ENCODE data around the gene SDR42E2. TPM values are rescaled to one million over a fixed set of nuclear protein-coding genes. Genes with fewer than 3 reads are reported as not detected.
"Not testable (repeated sequence)": the region's sequence is repeated elsewhere in the genome, so short reads cannot be mapped to it uniquely, and the experiment has no call there.

SDR42E2 gene
- total and polyA plus RNA-seq, 9 donors = 0.04 to 0.22 (median 0.07) TPM; not detected in 4

DNA sequence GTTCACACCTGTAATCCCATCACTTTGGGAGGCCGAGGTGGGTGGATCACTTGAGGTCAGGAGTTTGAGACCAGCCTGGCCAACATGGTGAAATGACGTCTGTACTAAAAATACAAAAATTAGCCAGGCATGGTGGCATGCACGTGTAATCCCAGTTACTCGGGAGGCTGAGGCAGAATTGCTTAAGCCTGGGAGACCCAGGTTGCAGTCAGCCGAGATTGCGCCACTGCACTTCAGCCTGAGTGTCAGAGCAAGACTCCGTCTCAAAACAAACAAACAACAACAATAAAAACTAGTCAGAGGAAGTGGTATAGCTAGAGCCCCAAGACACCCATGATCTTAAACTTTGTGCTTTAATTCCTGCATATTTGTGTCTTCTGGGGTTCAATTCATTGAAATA, 9.2 kb upstream of the SDR42E2 start:
- WGBS (ENCODE audit: insufficient coverage) = 76% methylated on average over 3 of the region's 7 CpGs
- not testable (repeated sequence) for H3K27me3 ChIP-seq (ENCODE audit: control insufficient read depth, insufficient read depth, low read length); H3K27ac ChIP-seq (ENCODE audit: low read length); H3K4me1 ChIP-seq (ENCODE audit: control insufficient read depth, insufficient read depth, low read length); DNase-seq; H3K4me3 ChIP-seq (ENCODE audit: low read length); H3K36me3 ChIP-seq (ENCODE audit: control insufficient read depth, insufficient read depth, low read length); H3K9me3 ChIP-seq (replicated peaks; ENCODE audit: control insufficient read depth, low read depth, low read length)

- H3K36me3 ChIP-seq (ENCODE audit: control insufficient read depth, insufficient read depth, low read length) = no peaks in the 10 kb centered on the region
- no peaks in the 10 kb centered on the region for H3K9me3 ChIP-seq (replicated peaks; ENCODE audit: control insufficient read depth, low read depth, low read length)
- H3K4me3 ChIP-seq (ENCODE audit: low read length) = no peak overlapping the region
- H3K27ac ChIP-seq (ENCODE audit: low read length) = no peak overlapping the region
- no peaks in the 10 kb centered on the region for H3K4me1 ChIP-seq (ENCODE audit: control insufficient read depth, insufficient read depth, low read length)
- no peak for DNase-seq
- peaks cover 16% of the 10 kb centered on the region for H3K27me3 ChIP-seq (ENCODE audit: control insufficient read depth, insufficient read depth, low read length)
Observed at GRCh38 chr16:22161401-22161800, 905 bp upstream of the SDR42E2 start.

DNA sequence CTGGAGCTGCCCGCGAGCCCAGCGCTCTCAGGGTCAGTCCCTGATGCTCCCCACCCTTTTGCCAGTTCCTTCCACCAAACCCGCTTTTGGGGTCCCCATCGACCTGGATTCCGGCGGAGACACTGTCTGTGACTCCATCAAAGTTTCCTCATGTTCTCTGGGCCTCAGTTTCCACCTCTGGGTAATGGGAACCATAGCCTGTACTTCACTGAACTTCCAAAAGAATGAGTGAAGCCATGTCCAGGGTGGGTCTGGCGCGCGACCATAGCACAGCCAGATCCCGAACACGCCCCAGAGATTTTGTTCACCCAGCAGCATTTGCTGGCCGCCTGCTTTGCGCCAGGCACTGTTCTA, 327 bp downstream of the SDR42E2 start:
- H3K36me3 ChIP-seq (ENCODE audit: control insufficient read depth, insufficient read depth, low read length) = no peaks in the 10 kb centered on the region
- WGBS (ENCODE audit: insufficient coverage) = 23% methylated on average over 14 of the region's 14 CpGs
- H3K4me3 ChIP-seq (ENCODE audit: low read length) = no peak overlapping the region

GRCh38 chr16:22163806-22164205, 1.5 kb downstream of the SDR42E2 start:
- H3K36me3 ChIP-seq (ENCODE audit: control insufficient read depth, insufficient read depth, low read length) = no peaks in the 10 kb centered on the region

More for the DNA sequence above, 327 bp downstream of the SDR42E2 start:
- Histone ChIP-seq H3K9me3 (replicated peaks; ENCODE audit: control insufficient read depth, low read depth, low read length) (no peaks in the 10 kb centered on the region), H3K27me3 (ENCODE audit: control insufficient read depth, insufficient read depth, low read length) (peaks cover 16% of the 10 kb centered on the region), H3K4me1 (ENCODE audit: control insufficient read depth, insufficient read depth, low read length) (no peaks in the 10 kb centered on the region), H3K27ac (ENCODE audit: low read length) (no peak overlapping the region)
- DNase-seq = no peak

DNA sequence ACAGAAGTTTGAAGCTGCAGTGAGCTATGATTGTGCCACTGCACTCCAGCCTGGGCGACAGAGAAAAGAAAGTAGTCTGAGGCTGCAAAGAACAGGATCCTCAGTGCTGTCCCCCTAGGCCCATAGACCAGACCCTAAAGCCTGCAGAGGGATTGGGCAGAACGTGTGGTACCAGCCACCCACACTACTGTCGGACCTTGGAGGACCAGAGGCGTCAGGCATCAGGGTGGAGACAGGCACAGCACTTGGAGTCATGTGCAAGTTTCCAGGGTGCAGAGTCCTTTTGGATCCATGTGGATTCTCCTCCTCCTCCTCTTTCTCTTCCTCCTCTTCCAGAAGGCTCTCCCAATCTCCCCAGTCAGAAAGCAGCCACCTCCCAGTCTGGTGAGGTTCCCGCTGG, 2.2 kb downstream of the SDR42E2 start:
- Histone ChIP-seq H3K27me3 (ENCODE audit: control insufficient read depth, insufficient read depth, low read length) (peaks cover 16% of the 10 kb centered on the region), H3K4me3 (ENCODE audit: low read length) (no peak overlapping the region), H3K36me3 (ENCODE audit: control insufficient read depth, insufficient read depth, low read length) (no peaks in the 10 kb centered on the region), H3K9me3 (replicated peaks; ENCODE audit: control insufficient read depth, low read depth, low read length) (no peaks in the 10 kb centered on the region), H3K4me1 (ENCODE audit: control insufficient read depth, insufficient read depth, low read length) (no peaks in the 10 kb centered on the region), H3K27ac (ENCODE audit: low read length) (no peak overlapping the region)
- no peak for DNase-seq
- WGBS (ENCODE audit: insufficient coverage) = 78% methylated on average over 4 of the region's 5 CpGs

More at GRCh38 chr16:22163806-22164205, 1.5 kb downstream of the SDR42E2 start:
- Histone ChIP-seq H3K4me1 (ENCODE audit: control insufficient read depth, insufficient read depth, low read length) (no peaks in the 10 kb centered on the region), H3K27ac (ENCODE audit: low read length) (no peak overlapping the region), H3K4me3 (ENCODE audit: low read length) (no peak overlapping the region), H3K9me3 (replicated peaks; ENCODE audit: control insufficient read depth, low read depth, low read length) (no peaks in the 10 kb centered on the region), H3K27me3 (ENCODE audit: control insufficient read depth, insufficient read depth, low read length) (peaks cover 16% of the 10 kb centered on the region)
- WGBS (ENCODE audit: insufficient coverage) = 90% methylated on average over 5 of the region's 6 CpGs
- no peak for DNase-seq

DNA sequence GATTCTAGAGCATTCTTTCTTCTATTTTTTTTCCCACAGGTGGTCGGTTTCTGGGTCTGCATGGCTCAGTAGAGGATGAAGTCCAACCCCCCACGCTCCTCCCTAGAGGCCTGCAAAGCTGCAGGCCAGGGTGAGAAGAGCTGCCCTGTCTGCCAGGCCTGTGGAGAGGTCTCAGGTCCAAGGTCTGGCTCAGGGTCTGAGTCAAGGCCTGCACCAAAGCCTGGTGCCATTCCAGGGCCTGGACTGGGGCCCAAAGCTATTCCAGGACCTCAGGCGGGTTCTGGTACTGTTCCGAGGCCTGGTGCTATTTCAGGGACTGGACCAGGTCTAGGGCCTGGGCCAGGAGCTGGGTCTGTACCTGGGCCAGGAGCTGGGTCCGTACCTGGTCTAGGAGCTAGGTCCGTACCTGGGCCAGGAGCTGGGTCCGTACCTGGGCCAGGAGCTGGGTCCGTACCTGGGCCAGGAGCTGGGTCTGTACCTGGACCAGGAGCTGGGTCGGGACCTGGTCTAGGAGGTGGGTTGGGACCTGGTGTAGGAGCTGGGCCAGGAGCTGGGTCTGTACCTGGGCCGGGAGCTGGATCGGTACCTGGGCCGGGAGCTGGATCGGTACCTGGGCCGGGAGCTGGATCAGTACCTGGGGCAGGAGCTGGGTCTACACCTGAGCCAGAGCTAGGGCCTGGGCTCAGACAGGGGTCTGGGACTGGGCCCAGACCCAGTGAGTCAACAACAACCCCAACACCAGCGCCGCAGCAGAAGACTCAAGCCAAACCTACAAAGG, 3.4 kb downstream of the SDR42E2 start:
- Histone ChIP-seq H3K4me1 (ENCODE audit: control insufficient read depth, insufficient read depth, low read length) (no peaks in the 10 kb centered on the region), H3K27me3 (ENCODE audit: control insufficient read depth, insufficient read depth, low read length) (peaks cover 14% of the 10 kb centered on the region), H3K4me3 (ENCODE audit: low read length) (no peak overlapping the region), H3K9me3 (replicated peaks; ENCODE audit: control insufficient read depth, low read depth, low read length) (no peaks in the 10 kb centered on the region), H3K27ac (ENCODE audit: low read length) (no peak overlapping the region), H3K36me3 (ENCODE audit: control insufficient read depth, insufficient read depth, low read length) (no peaks in the 10 kb centered on the region)
- WGBS (ENCODE audit: insufficient coverage) = 92% methylated on average over 11 of the region's 16 CpGs
- DNase-seq = no peak

GRCh38 chr16:22171953-22172352, 9.6 kb downstream of the SDR42E2 start:
- 82% methylated on average over 6 of the region's 6 CpGs for WGBS (ENCODE audit: insufficient coverage)
- H3K4me3 ChIP-seq (ENCODE audit: low read length) = no peak overlapping the region

DNA sequence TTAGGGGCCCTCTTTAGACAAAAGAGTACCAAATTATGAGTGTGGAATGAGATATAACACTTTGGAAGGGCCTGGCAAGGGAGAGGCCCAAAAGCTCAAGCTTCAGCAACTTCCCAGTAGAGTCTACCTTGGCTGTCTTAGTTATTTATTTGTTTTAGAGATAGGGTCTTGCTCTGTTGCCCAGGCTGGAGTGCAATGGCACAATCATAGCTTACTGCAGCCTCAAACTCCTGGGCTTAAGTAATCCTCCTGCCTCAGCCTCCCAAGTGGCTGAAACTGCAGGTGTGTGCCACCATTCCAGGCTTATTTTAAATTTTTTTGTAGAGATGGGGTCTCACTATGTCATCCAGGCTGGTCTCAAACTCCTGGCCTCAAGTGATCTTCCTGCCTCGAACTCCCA, 10.3 kb downstream of the SDR42E2 start:
- not testable (repeated sequence) for H3K4me1 ChIP-seq (ENCODE audit: control insufficient read depth, insufficient read depth, low read length); H3K27me3 ChIP-seq (ENCODE audit: control insufficient read depth, insufficient read depth, low read length); H3K27ac ChIP-seq (ENCODE audit: low read length); H3K4me3 ChIP-seq (ENCODE audit: low read length); H3K9me3 ChIP-seq (replicated peaks; ENCODE audit: control insufficient read depth, low read depth, low read length); H3K36me3 ChIP-seq (ENCODE audit: control insufficient read depth, insufficient read depth, low read length); DNase-seq
- WGBS (ENCODE audit: insufficient coverage) = no CpG with 5 or more reads among the region's 1 CpG

More at GRCh38 chr16:22171953-22172352, 9.6 kb downstream of the SDR42E2 start:
- no peaks in the 10 kb centered on the region for H3K9me3 ChIP-seq (replicated peaks; ENCODE audit: control insufficient read depth, low read depth, low read length)
- no peaks in the 10 kb centered on the region for H3K4me1 ChIP-seq (ENCODE audit: control insufficient read depth, insufficient read depth, low read length)
- no peaks in the 10 kb centered on the region for H3K36me3 ChIP-seq (ENCODE audit: control insufficient read depth, insufficient read depth, low read length)
- no peaks in the 10 kb centered on the region for H3K27me3 ChIP-seq (ENCODE audit: control insufficient read depth, insufficient read depth, low read length)
- DNase-seq = no peak
- H3K27ac ChIP-seq (ENCODE audit: low read length) = no peak overlapping the region

DNA sequence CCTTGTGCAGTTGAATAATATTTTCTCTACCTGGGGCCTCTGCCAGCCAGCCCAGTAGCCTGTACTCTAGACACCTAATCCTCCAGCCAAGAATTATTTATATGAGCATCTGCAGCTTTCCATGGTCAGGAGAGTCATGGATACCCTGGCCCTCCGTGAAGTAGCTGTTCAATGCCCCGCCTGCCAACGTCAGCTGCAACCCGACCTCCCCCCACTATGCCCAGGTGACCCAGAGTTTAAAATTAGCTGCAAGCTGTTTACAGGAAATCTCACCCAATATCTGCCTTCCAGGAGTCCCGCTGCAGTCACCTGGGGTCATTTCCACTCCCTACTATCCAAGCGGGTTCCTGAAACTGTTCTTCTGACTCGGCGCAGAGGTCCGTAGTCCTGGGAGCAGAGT, 12.3 kb downstream of the SDR42E2 start:
- H3K9me3 ChIP-seq (replicated peaks; ENCODE audit: control insufficient read depth, low read depth, low read length) = no peaks in the 10 kb centered on the region
- no peak overlapping the region for H3K27ac ChIP-seq (ENCODE audit: low read length)
- no peaks in the 10 kb centered on the region for H3K36me3 ChIP-seq (ENCODE audit: control insufficient read depth, insufficient read depth, low read length)
- no peaks in the 10 kb centered on the region for H3K27me3 ChIP-seq (ENCODE audit: control insufficient read depth, insufficient read depth, low read length)
- DNase-seq = no peak
- 26% methylated on average over 5 of the region's 9 CpGs for WGBS (ENCODE audit: insufficient coverage)
- no peak overlapping the region for H3K4me3 ChIP-seq (ENCODE audit: low read length)
- H3K4me1 ChIP-seq (ENCODE audit: control insufficient read depth, insufficient read depth, low read length) = no peaks in the 10 kb centered on the region

GRCh38 chr16:22177968-22178930, 15.9 kb downstream of the SDR42E2 start:
- no peaks in the 10 kb centered on the region for H3K36me3 ChIP-seq (ENCODE audit: control insufficient read depth, insufficient read depth, low read length)
- WGBS (ENCODE audit: insufficient coverage) = 65% methylated on average over 14 of the region's 18 CpGs
- H3K9me3 ChIP-seq (replicated peaks; ENCODE audit: control insufficient read depth, low read depth, low read length) = no peaks in the 10 kb centered on the region
- no peak for DNase-seq
- peaks cover 2% of the 10 kb centered on the region for H3K27me3 ChIP-seq (ENCODE audit: control insufficient read depth, insufficient read depth, low read length)
- H3K27ac ChIP-seq (ENCODE audit: low read length) = no peak overlapping the region
- H3K4me3 ChIP-seq (ENCODE audit: low read length) = no peak overlapping the region
- no peaks in the 10 kb centered on the region for H3K4me1 ChIP-seq (ENCODE audit: control insufficient read depth, insufficient read depth, low read length)
